GM18873 (cell line): ENCODE data around the gene DAAM1.

ENCODE experiments used
- ATAC-seq: cut with Tn5 transposase; IDR thresholded peaks from one replicate; pipeline ENCODE4 v1.9.1; 2021; ENCODE audit warnings: mild to moderate bottlenecking, moderate library complexity, moderate number of reproducible peaks; ENCODE audit not compliant: unreplicated experiment, low FRiP score

Gene DAAM1

DNA sequence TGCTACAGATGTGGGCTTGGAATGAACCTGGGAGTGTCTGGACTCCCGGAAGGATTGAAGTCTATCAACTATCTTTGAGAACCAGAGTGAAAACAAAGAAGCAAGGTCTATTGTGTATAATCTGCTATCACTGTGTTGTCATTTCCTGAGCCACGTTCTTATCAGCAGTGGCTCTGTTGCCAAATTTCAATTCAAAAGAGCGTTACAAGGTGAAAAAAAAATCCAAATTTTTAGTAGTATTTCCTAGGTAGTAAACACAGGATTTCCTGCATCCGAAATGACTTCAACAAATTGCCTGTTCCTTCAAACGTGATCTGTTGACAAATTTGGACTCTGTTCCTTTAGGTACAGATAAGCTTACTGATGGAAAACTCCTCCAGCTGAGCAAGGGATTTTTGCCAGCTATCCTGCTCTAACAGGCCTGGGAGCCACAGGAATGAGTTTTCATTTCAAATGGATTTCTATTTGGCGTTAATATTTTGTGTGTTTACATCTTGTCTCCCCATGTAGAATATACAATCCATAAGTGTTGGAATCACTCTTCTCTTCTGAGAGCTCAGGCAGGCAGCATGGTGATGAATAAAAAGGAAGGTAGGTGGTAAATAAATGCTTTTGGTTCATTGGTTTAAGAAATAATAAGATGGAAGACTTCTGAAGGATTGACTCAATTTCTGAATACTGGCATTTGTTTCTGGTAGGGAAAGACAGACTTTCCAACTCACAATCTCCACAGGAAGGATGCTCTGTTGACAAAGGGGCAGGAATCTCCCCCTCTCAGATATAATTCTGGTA lies 218.2 kb downstream of the DAAM1 start:
- no peak for ATAC-seq

DNA sequence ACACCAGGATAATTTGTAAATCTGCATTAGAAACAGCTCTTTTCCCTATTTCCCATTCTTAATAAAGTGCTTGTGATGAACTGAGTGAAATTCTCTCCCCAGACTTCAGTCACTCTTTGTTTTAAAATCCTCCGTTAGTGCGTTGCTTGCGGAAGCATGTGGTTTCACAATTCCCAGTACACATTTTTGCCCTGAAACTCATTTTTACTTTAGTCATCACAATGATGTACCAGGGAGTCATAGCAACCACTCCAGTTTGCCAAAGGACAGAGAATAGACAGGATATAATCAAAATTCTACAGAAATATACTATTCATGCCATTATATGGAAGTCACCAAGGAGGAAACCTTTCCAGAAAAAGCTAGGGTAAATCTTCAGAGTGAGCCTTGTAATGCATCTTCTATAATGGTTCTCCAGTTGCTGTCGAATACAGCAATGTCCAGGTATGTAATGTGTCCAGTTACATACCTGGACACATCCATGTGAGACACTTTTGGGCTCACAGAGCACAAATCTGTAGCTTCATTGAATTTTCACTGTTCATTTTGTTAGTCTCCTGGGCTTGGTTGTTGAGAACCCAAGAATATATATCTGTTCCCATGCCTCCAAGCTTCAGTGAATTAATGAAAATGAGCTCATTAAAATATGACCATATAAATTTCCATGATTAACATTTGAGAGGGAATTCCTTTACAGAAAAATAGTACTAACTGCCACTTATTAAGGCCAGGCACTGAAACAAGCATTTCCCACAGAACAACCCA lies 219.0 kb downstream of the DAAM1 start:
- ATAC-seq = no peak

DNA sequence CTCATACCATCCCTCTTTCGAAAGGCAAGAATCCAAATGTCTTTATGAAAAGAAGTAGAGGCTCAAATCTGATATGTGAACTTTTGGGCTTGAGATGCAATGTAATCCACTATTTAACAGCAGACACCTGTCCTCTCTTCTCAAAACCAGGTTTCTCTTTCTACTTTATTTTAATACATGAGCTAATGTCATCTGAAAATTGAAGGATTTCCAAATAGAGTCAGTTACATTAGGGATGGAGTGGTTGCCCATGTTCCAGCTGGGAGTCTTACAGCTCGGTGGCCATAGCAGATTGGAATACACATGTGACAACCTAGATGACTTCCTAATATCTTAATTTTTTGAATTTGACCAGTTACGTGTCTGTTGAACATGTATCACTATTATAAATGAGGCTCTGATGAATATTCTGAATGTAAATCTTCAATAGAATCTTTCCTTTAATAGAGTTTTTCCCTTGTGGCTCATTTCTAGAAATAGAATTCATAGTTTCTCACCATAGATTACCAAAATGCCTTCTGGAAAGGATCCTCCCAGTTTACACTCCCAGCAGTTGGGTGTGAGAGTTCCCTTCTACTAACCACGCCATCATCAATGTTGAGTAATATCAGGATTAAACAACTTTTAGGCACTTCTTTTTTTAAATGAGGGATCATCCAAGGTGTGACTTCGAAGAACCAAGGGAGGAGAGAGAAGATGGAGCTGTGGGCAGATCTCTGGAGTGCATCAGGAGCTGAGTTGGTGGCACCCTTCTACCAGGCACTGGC lies 227.6 kb downstream of the DAAM1 start:
- ATAC-seq = no peak

DNA sequence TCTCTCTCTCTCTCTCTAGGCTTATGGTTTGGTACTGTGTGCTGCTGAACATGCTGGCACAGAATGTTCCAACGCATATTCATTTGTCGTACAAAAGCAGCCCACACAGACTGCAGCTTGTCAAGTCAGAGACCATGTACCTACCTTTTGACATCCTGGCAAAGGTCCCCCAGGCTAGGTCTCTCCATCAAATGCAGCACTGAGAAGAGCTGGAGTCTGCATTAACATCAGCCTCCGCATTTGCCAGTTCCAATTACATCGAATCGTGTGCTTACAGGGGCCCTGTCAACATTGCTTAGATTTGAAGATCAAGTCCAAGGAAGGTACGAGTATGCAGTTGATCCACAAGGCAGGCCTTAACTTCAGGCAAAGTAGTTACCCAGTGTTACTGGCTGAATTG lies 228.8 kb downstream of the DAAM1 start:
- ATAC-seq = no peak

DNA sequence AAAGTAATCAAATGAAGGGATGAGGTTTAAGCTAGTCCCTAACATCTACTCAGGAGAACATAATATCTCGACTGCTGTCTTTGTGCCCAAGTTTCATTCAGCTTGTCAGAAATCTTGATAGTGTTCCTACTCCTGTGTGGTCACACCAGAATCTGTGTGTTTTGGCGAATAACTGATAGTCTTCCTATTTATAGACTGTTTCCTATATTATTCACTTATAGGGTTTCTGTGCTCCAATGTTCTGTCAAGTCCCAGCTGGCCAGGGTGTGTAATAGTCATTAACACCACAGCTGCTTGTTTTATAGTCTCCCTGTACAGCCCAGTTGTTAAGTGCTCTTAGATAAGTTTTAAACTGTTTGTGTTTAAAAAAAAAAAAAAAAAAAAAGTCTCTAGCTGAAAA lies 230.8 kb downstream of the DAAM1 start:
- ATAC-seq = no peak
